ENCODE measurements around the gene DNASE1. TPM values are rescaled to one million over a fixed set of nuclear protein-coding genes. Genes with fewer than 3 reads are reported as not detected.
"Not testable (repeated sequence)": the region's sequence is repeated elsewhere in the genome, so short reads cannot be mapped to it uniquely, and the experiment has no call there.

Gene DNASE1
- total RNA-seq: 7.9 TPM

- ATAC-seq: peak; percentile 64
Observed at GRCh38 chr16:3654249-3654991, at the start of gene DNASE1. DNASE1 (plus strand) TSS chr16:3654691; CDS start chr16:3655374, 683 bp downstream.

GRCh38 chr16:3606441-3606840 lies 48.0 kb upstream of the DNASE1 start:
- ATAC-seq: no peak

GRCh38 chr16:3607161-3607560 lies 47.3 kb upstream of the DNASE1 start:
- no peak for ATAC-seq

GRCh38 chr16:3607634-3608033 lies 46.9 kb upstream of the DNASE1 start:
- ATAC-seq: no peak

- no peak for ATAC-seq
Observed at GRCh38 chr16:3608069-3608468, 46.4 kb upstream of the DNASE1 start.

- not testable (repeated sequence) for ATAC-seq
Observed at GRCh38 chr16:3608976-3609375, 45.5 kb upstream of the DNASE1 start.

GRCh38 chr16:3609895-3610697 lies 44.4 kb upstream of the DNASE1 start:
- ATAC-seq: no peak

GRCh38 chr16:3610698-3611145 lies 43.8 kb upstream of the DNASE1 start:
- ATAC-seq: peak; percentile 10

- peak; percentile 96 for ATAC-seq
Observed at GRCh38 chr16:3611146-3611975, 43.1 kb upstream of the DNASE1 start, which contains the start of gene SLX4. SLX4 (minus strand) TSS chr16:3611606; CDS start chr16:3608964, 2,642 bp downstream.

- no peak for ATAC-seq
Observed at GRCh38 chr16:3612510-3613466, 41.7 kb upstream of the DNASE1 start.

- ATAC-seq: peak; percentile 76
Observed at GRCh38 chr16:3618769-3619141, 35.7 kb upstream of the DNASE1 start.

- ATAC-seq: no peak
Observed at GRCh38 chr16:3623642-3624041, 30.8 kb upstream of the DNASE1 start.

- ATAC-seq: no peak
Observed at GRCh38 chr16:3625331-3625730, 29.2 kb upstream of the DNASE1 start.

GRCh38 chr16:3625911-3626732 lies 28.4 kb upstream of the DNASE1 start:
- ATAC-seq: no peak

GRCh38 chr16:3637371-3637923 lies 17.0 kb upstream of the DNASE1 start:
- no peak for ATAC-seq

- ATAC-seq: no peak
Observed at GRCh38 chr16:3638916-3639644, 15.4 kb upstream of the DNASE1 start.

- no peak for ATAC-seq
Observed at GRCh38 chr16:3640207-3640606, 14.3 kb upstream of the DNASE1 start.

GRCh38 chr16:3640632-3641501 lies 13.6 kb upstream of the DNASE1 start:
- no peak for ATAC-seq

All from esophagus mucosa (tissue), 1 donor.